22Rv1 (cell line): ENCODE data around the gene SUPT3H.

Experiments used
- CTCF ChIP-seq: fragments of 450-650 bp; IDR thresholded peaks from 2 replicates; pipeline ENCODE4 v1.5.1; 2017; ENCODE audit warnings: mild to moderate bottlenecking
- ZFX ChIP-seq: fragments of 450-650 bp; IDR thresholded peaks from 2 replicates; pipeline ENCODE4 v1.6.1; 2017; ENCODE audit warnings: antibody characterized with exemption, borderline replicate concordance

- TF ChIP-seq CTCF = no peak
- no peak for TF ChIP-seq ZFX
Observed at GRCh38 chr6:44914141-44914540, 463.6 kb downstream of the SUPT3H start.
